Activated CD4-positive, alpha-beta T cell treated with anti-CD3 and anti-CD28 coated beads, Interleukin-2, amount 50 U/mL, for 4 hours (primary cell): Measurements from ENCODE around the gene ZSWIM1.
A peak's percentile ranks its signal among the peaks of the same experiment; 100 is the strongest.

Experiments
- DNase-seq, 2 experiments: peaks; one replicate each; pipeline ENCODE4 v3.0.0-alpha.2; 2020

Gene ZSWIM1

DNA sequence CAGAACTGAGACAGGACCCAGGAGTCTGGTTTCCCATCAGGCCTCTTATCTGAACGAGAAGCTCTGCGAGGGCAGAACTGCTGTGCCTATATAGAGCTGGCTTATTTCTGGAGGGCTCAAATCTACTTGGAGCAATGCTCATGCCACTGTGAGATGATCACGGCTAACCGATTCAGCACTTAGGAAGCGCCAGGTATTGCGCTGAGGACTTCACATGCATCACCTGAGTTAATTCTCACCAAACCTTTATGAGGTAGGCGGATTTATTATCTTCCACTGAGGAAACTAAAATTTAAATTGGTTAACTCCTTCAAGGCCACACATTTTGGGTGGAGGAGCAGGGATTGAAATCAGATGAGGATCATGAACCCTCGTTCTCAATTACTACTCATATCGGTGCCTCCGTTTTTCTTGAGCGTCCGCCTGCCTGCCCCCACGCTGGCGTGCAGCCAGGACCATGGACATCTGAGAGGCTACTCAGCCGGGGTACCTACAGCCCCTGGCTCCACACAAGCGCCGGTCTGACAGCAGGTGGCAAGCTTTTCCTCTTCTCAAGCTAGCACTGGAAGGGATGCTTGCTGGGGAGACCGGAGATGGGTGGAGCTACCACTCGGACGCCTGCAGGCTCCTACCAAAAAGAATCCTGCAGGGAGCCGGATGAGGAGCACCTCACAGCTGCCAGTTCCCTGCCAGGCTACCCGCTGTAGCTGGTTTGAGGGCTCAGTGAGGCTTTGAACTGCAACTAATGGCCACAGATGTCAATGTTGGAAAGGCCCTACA is 52.4 kb downstream of the ZSWIM1 start:
- DNase-seq = peak; percentile 34 to 35

DNA sequence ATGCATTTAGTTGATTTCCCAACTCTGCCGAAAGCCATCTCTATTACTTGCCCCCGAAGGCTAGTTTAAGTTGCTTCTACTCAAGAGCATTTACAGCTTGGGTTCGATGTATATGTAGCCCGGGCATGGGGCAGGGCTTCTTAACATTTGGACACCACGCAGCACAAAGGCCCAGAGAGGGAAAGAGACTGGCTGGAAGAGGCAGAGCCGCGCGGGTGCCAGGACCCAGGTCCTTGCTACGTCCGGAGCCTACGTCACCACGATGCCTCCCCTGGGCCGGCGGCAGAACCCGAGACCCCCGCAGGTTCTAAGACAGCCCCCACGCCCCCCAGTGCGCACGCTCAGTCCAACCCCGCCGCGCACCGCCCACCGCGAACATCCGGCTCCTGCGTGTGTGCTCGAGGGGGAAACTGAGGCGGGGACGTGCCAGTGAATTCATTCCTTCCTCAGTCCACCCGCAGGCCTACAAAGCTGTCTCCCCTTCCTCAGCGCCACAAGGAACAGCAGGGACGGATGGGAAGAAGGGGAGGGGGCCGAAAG is 53.1 kb downstream of the ZSWIM1 start:
- no peak for DNase-seq
